Uterus (tissue), 4 donors: ENCODE results near the gene EFS. TPM values are rescaled to one million over a fixed set of nuclear protein-coding genes. Genes with fewer than 3 reads are reported as not detected.
A peak's percentile ranks its signal among the peaks of the same experiment; 100 is the strongest.

Source experiments
- DNase-seq, 2 donors: peaks; one replicate each; pipeline ENCODE4 v3.0.0-alpha.2; 2019 to 2020
- H3K27ac ChIP-seq, 2 donors: fragments of 200-600 bp; sonication (generic); 1 replicate in 1 of 2; 2 replicates in 1 of 2; pipeline ENCODE4 v1.5.1; 2016 to 2018
- H3K27me3 ChIP-seq, 2 donors: fragments of 200-600 bp; sonication (generic); one replicate each; pipeline ENCODE4 v1.5.1; 2018 to 2019; ENCODE audit warnings: control low read depth in 1 of 2
- H3K36me3 ChIP-seq, 2 donors: fragments of 200-600 bp; sonication (generic); one replicate each; pipeline ENCODE4 v1.5.1; 2019; ENCODE audit warnings: control low read depth in 1 of 2
- H3K4me1 ChIP-seq, 2 donors: fragments of 200-600 bp; sonication (generic); one replicate each; pipeline ENCODE4 v1.5.1; 2018 to 2019; ENCODE audit warnings: control low read depth in 1 of 2
- H3K4me3 ChIP-seq, 2 donors: fragments of 200-600 bp; sonication (generic); 1 replicate in 1 of 2; 2 replicates in 1 of 2; pipeline ENCODE4 v1.5.1; 2018 to 2019; ENCODE audit warnings: mild to moderate bottlenecking in 1 of 2
- H3K9me3 ChIP-seq, 2 donors: fragments of 200-600 bp; sonication (generic); one replicate each; pipeline ENCODE4 v1.5.1; 2019; ENCODE audit warnings: control low read depth in 1 of 2
- POLR2A ChIP-seq, 2 donors: fragments of 450-650 bp; IDR thresholded peaks; one replicate each; pipeline ENCODE4 v1.6.1; 2016; ENCODE audit warnings: antibody characterized with exemption in 2 of 2, mild to moderate bottlenecking in 1 of 2, moderate library complexity in 1 of 2
- intact Hi-C: fragments of 100-400 bp; cut with DNase I; formaldehyde crosslinking; loops from one replicate; pipeline ENCODE4 v1.15.1; 2023; ENCODE audit warnings: low total_unique reads
- total RNA-seq, 4 donors: library from RNA; depleted of rRNA in 3 of 4; stranded (reverse); fragments of >200 nt in 3 of 4; gene quantifications; one replicate each; pipeline versions ENCODE4 v1.1.0 to v1.2.4, GENCODE V29; 2014 to 2023
- TF ChIP-seq, protein P1 (sequence below), 4 experiments: fragments of 200-600 bp in 2 of 4; fragments of 450-650 bp in 2 of 4; sonication (generic) in 2 of 4; IDR thresholded peaks; one replicate each; pipeline ENCODE4 v1.5.1; 2016 to 2019; ENCODE audit warnings: antibody characterized with exemption in 4 of 4, mild to moderate bottlenecking in 2 of 4, moderate library complexity in 1 of 4
- donor health status: DM: yes; HTN: yes; CAD: no.

The EFS gene
- total RNA-seq, 4 donors from 2014 or later = 4.1 to 42.4 (median 21.7) TPM

DNA sequence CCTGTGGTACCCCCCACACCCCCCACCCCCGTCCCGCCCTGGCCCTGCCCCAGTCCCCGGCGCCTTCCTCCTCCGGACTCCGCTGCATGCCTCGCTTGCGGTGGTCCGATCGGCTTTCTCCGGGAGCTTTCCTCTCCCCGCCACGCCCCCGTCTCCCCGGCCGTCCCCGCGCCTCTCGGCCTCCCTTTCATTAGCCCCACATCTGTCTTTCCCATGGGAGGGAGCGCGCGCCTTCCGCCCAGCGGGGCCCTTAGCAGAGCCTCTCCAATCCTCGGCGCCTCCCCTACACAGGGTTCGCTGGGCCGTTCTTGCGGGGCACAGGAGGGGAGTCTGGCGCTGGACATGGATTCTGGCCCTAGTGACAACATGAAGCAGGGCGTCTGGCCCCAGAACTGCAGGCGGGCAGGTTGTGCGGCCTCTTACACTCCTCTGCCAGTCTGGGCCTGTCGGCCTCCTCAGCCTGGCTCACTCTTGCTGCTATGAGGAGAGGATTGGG is 1.5 kb upstream of the EFS start:
- H3K4me1 ChIP-seq = peaks cover 0 to 7% of the 10 kb centered on the region in 2 donors

DNA sequence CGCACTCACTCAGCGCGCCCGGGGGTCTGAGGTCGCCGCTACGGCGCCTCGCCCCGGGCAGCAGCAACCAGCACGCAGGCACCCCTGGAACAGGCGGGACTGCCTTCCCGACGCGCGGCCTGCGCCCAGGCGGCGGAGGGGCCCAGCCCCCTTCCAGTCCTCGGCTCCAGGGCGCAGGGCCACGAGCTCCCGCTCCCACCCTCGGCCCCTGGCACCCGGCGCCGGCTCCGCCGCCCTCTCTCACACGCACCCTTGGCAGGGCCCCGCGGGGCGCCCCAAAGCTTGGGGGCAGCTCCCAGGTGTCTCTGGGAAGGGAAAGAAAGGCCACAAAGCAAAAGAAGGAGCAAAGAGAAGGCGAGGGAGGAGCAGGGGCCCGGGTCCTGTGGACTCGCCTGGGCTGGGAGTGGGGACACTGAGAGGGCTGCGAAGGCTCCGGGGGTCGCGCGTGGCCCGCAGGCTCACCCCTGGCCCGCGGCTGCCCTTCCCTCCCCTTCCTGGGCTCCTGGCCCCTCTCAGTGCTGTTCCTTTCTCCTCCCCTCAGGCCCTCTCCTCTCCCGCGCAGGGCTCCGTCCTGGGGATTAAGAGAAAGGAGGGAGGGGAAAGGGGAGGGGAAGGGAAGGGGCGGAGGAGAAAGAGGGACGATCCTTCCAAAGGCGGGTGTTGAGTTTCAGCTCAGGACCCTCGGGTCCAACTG is 907 bp upstream of the EFS start:
- intact Hi-C loops = no loop called here
- Histone ChIP-seq H3K4me1 (peaks cover 0 to 7% of the 10 kb centered on the region in 2 donors), H3K27me3 (no peaks in the 10 kb centered on the region), H3K36me3 (no peaks in the 10 kb centered on the region), H3K4me3 (peak overlapping the region; percentile 60 to 68), H3K9me3 (no peaks in the 10 kb centered on the region), H3K27ac (peak overlapping the region; percentile 97 to 98)
- DNase-seq = peak; percentile 75 to 81
- peak; percentile 66 to 69 for TF ChIP-seq POLR2A (IDR thresholded peaks at IDR 0.05)
- TF ChIP-seq, protein P1, sequence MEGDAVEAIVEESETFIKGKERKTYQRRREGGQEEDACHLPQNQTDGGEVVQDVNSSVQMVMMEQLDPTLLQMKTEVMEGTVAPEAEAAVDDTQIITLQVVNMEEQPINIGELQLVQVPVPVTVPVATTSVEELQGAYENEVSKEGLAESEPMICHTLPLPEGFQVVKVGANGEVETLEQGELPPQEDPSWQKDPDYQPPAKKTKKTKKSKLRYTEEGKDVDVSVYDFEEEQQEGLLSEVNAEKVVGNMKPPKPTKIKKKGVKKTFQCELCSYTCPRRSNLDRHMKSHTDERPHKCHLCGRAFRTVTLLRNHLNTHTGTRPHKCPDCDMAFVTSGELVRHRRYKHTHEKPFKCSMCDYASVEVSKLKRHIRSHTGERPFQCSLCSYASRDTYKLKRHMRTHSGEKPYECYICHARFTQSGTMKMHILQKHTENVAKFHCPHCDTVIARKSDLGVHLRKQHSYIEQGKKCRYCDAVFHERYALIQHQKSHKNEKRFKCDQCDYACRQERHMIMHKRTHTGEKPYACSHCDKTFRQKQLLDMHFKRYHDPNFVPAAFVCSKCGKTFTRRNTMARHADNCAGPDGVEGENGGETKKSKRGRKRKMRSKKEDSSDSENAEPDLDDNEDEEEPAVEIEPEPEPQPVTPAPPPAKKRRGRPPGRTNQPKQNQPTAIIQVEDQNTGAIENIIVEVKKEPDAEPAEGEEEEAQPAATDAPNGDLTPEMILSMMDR (IDR thresholded peaks at IDR 0.05) = no peak

More for the DNA sequence above, 1.5 kb upstream of the EFS start:
- Histone ChIP-seq H3K4me3 (peak overlapping the region; percentile 60 to 68), H3K36me3 (no peaks in the 10 kb centered on the region), H3K27me3 (no peaks in the 10 kb centered on the region), H3K9me3 (no peaks in the 10 kb centered on the region), H3K27ac (peak overlapping the region; percentile 97 to 98)
- DNase-seq = peak; percentile 83
- TF ChIP-seq, protein P1 (IDR thresholded peaks at IDR 0.05) = peak in 1 of 4 experiments; percentile 14
- TF ChIP-seq POLR2A (IDR thresholded peaks at IDR 0.05) = no peak
- intact Hi-C loops = no loop called here

DNA sequence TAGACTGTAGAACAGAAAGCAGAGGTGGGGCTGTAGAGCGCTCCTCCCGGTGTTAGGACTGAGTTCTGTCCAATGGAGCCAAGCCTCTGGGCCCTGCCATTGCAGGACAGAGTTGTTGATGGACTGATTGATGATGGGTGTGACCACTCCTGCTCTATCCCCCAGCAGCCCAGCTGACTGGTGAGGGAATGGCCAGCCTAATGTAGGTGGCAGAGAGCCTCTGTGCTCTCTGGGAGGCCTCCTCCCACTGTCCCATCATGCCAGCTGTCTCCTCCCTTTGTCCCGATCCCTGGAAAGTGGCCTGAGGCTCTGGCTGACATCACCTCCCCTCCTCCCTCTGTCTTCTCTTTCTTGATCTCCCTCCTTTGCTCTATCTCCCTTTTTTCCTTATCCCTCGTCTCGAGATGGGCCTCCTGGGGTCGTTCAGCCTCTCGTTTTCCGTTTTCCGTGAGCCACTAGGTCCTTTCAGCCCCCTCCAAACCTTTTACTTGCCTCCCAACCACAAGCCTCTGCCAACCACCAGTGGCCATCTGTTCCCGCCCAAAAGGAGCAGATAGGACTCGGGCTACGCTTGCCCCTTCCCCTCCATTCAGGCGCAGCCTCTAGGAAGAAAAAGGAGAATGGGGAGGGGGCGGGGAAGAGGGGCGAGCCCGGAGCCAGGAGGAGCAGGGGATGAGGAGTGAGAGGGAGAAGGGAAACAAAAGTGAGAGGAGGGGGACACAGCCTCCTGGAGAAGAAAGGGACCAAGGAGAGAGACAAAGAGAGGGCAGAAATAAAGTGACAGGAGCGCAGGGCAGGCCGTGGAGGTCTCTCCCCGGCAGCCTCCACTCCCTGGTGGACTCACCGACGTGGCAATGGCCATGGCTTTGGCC is 572 bp downstream of the EFS start:
- Histone ChIP-seq H3K36me3 (no peaks in the 10 kb centered on the region), H3K4me1 (peaks cover 0 to 7% of the 10 kb centered on the region in 2 donors), H3K4me3 (peak overlapping the region; percentile 60 to 68), H3K27ac (peak overlapping the region; percentile 97 to 98), H3K27me3 (no peaks in the 10 kb centered on the region), H3K9me3 (no peaks in the 10 kb centered on the region)
- DNase-seq = peak; percentile 52 to 54
- intact Hi-C loops = no loop called here
- TF ChIP-seq, protein P1 (IDR thresholded peaks at IDR 0.05) = no peak
- TF ChIP-seq POLR2A (IDR thresholded peaks at IDR 0.05) = no peak

DNA sequence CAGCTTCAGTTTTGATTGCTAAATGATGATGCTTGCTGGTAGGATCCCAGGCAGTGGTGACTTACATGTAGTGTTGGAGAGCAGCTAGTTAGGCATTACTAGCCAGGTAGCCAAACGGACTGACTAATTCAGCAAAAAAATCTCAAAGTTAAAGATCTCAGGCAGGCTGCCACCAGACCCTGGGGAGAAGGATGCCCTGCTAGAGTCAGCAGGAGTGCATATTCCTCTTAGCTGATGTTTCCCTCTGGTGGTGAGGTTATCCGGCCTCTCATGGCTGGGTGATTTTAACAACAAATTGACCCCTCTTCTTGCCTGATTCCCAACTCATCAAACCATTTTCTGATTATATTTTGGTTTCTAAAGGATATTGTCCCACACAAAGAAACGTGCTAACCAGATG is 2.8 kb downstream of the EFS start:
- Histone ChIP-seq H3K36me3 (no peaks in the 10 kb centered on the region), H3K27me3 (no peaks in the 10 kb centered on the region), H3K9me3 (no peaks in the 10 kb centered on the region), H3K4me3 (no peak overlapping the region), H3K4me1 (peaks cover 0 to 7% of the 10 kb centered on the region in 2 donors), H3K27ac (peak overlapping the region in 1 of 2 donors; percentile 21)
- intact Hi-C loops = no loop called here
- no peak for DNase-seq
- TF ChIP-seq, protein P1 (IDR thresholded peaks at IDR 0.05) = peak in 1 of 4 experiments; percentile 8
- no peak for TF ChIP-seq POLR2A (IDR thresholded peaks at IDR 0.05)
